Stimulated activated CD4-positive, alpha-beta T cell treated with anti-CD3 and anti-CD28 coated beads, TNF-alpha, amount 100 ng/mL, for 1 hour (primary cell): ENCODE results near the gene ADRA2C.

Experiments used
- DNase-seq, 3 donors: peaks; one replicate each; pipeline ENCODE4 v3.0.0-alpha.2; 2020; ENCODE audit warnings: low read depth in 3 of 3, low spot score in 1 of 3

Gene ADRA2C

DNA sequence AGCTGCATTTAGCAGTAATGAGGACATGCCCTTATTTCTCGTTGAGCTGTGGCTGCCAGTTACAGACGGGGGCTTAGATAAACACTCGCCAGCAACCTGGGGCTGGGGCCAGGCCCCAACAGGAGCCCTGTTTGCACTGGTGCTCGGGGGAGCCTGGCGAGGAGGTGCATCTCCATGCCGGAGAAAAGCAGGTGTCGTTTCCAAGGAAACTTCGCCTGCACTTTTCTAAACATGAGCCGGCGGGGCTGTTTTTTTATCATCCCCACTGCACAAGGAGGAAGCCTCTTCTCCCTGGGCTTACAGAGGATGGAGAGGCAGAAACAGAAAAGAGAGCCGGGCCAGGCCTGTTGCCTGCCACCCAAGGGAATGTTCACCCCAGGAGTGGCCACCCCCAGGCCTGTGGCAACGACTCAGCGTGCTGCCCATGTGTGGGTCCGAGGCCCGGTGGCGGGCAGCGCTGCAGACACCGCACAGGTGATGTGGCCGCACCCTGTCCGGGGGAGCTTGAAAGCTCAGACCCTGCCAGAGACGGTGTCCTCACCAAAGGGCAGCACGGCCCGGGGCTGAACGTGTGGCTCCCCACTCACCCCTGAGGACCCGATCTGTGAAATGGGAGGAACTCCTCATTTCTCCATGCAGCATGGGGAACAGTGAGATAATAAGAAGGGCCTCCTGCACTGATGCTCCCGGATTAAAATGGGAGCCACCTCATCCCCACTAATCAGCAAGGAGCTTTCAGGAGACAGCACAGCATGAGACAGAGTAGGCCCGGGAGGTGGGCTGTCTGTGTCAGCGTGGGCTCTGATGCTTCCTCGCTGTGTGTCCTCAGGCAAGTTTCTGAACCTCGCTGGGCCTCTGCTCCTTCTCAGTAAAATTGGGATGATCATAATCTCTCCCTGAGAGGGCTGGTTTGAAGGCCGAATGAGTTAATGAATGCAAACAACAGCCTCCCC is 33.8 kb upstream of the ADRA2C start:
- DNase-seq = no peak

GRCh38 chr4:3733195-3733594 is 33.0 kb upstream of the ADRA2C start:
- DNase-seq = no peak

- DNase-seq = no peak
Measured at GRCh38 chr4:3735196-3735595, 31.0 kb upstream of the ADRA2C start.

GRCh38 chr4:3736290-3736689 is 29.9 kb upstream of the ADRA2C start:
- DNase-seq = no peak

DNA sequence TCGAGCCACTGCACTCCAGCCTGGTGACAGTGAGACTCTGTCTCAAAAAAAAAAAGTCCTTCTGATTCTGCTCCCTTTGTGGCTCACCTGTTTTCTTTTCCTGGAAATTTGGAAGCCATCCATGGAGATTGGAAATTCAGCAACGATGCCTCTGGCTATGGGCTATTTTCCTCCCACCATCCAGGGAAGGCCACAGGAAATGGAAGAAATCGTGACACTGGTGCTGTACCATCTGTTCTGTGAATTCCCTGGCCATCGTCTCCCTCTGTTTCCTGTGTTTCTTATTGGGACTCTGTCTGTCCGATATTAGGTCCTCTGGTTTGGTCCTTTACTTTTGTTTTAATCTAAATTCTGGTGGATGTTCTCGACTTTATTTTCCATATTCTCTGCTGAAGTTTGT is 29.4 kb upstream of the ADRA2C start:
- no peak for DNase-seq

- no peak for DNase-seq
Measured at GRCh38 chr4:3739577-3739976, 26.6 kb upstream of the ADRA2C start.

- no peak for DNase-seq
Measured at GRCh38 chr4:3740256-3740655, 25.9 kb upstream of the ADRA2C start.

DNA sequence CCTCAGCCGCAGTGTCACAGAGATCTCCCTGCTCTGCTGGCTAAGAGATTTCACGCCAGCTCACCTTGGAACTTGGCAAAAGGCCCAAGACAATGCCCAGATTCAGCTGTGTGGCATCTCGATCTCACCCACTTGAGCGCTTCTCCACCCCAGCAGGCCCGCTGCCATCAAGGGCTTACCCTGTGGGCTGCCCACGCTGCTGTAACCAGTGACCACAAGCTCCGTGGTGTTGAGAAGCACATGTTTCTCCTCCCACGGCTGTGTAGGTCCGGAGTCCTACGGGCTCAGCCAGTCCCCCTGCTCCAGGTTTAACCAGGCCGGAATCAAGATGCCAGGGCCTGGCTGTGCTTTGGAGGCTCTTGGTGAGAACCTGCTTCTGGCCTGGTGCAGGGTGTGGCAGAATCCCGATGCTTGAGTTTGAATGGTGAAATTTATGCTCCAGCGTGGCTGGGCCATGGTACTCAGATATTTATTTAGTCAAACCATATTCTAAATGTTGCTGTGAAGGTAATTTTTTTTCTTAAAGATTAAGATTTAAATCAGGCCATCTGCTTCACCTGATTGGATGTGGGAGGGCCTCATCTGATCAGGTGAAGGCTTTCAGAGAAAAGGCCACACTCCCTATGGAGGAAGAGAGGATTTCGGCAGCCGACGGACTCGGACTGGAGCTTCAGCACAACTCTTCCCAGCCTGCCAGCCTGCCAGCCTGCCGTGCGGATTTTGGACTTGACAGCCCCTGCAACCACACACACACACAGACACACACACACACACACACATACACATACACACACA is 24.8 kb upstream of the ADRA2C start:
- no peak for DNase-seq

GRCh38 chr4:3742610-3743009 is 23.6 kb upstream of the ADRA2C start:
- DNase-seq = no peak

- DNase-seq = no peak
Measured at GRCh38 chr4:3744232-3744631, 22.0 kb upstream of the ADRA2C start.

GRCh38 chr4:3744901-3745300 is 21.3 kb upstream of the ADRA2C start:
- no peak for DNase-seq

- DNase-seq = no peak
Measured at GRCh38 chr4:3745886-3746656, 20.1 kb upstream of the ADRA2C start.

GRCh38 chr4:3746701-3747580 is 19.2 kb upstream of the ADRA2C start:
- no peak for DNase-seq

DNA sequence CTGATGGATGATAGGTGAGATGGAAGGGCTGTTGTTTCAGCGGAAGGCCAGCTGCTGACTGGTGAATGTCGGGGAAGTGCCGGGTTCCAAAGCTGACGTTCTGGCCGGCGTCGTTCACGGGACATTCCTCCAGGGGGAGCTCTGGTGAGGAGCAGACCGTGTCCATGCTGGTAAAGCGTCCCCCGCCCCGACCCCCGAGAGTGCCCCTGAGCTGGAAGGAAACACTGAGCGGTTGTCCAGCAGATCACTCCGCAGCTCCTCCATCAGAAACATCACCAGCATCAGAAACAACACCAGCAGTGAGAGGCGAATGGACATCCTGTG is 18.6 kb upstream of the ADRA2C start:
- DNase-seq = no peak

GRCh38 chr4:3748136-3748898 is 17.9 kb upstream of the ADRA2C start:
- DNase-seq = no peak

GRCh38 chr4:3749081-3749480 is 17.1 kb upstream of the ADRA2C start:
- DNase-seq = no peak

- DNase-seq = no peak
Measured at GRCh38 chr4:3750334-3750733, 15.9 kb upstream of the ADRA2C start.

- DNase-seq = no peak
Measured at GRCh38 chr4:3752022-3752421, 14.2 kb upstream of the ADRA2C start.

DNA sequence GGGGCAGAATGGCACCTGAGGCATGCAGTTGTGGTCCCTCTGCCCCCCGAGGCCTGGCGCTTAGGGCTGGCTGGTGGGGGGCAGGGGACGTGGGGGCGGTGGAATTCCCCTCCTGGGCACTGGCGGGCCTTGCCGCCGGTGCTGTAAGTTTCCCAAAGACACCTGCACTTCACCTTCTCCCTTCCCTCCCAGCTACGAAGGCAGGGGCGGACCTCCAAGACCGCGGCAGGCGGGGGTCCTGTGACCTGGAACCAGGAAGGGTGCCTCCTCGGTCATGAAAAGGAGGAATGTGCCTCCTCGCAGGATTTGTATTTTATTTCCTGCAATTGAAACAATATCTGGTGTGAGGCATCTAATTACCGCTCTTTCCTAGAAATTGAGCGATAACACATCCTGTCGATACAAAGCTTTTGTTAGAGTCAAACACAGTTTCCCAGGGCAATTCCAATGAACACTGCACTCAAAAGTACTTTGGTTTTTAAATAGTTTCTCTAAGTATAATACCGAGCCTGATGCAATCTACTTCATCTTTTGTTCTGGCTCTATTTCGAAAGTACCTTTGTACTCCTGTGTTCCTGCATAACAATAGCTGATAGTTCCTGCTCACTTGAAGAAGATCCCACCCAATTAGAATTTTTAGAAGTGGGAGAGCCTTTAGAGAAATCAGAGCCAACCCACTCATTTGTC is 12.3 kb upstream of the ADRA2C start:
- DNase-seq = no peak
